HEK293T (cell line): ENCODE results near the gene THAP3.

ENCODE experiments used
- FOXA1 ChIP-seq: fragments of 450-650 bp; IDR thresholded peaks from 2 replicates; pipeline ENCODE4 v1.6.1; 2016; ENCODE audit warnings: mild to moderate bottlenecking
- TF ChIP-seq, protein P1 (sequence below): fragments of 450-650 bp; IDR thresholded peaks from 2 replicates; pipeline ENCODE4 v1.6.1; 2016

DNA sequence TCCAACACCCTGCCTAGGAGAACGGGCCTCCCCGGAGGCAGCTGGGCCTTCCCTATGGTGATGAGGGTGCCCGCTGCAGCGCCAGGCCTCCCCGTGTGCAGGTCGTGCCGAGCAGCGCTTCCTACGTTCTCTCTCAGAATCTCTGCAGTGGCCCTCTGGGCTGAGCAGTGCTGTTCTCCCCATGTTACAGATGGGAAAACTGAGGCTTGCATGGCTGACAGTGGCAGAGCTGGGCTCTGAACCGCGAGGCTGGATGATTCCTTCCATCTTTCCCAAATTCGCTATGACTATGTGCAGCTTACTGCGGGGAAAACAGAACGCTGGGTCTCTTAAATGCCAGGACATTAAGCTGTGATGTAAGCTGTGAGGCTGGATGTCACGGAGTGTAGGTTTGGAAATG lies 30.9 kb upstream of the THAP3 start:
- TF ChIP-seq FOXA1 = no peak
- TF ChIP-seq, protein P1, sequence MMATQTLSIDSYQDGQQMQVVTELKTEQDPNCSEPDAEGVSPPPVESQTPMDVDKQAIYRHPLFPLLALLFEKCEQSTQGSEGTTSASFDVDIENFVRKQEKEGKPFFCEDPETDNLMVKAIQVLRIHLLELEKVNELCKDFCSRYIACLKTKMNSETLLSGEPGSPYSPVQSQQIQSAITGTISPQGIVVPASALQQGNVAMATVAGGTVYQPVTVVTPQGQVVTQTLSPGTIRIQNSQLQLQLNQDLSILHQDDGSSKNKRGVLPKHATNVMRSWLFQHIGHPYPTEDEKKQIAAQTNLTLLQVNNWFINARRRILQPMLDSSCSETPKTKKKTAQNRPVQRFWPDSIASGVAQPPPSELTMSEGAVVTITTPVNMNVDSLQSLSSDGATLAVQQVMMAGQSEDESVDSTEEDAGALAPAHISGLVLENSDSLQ = no peak
